BE2C (cell line): ENCODE data around the gene HSD17B12.

Experiments
- DNase-seq: peaks from one replicate; pipeline ENCODE4 v3.0.0-alpha.2; 2020
- H3K27me3 ChIP-seq: fragments of 250-450 bp; sonication (Bioruptor Pico); 2 replicates; pipeline ENCODE4 v1.5.1; 2020; ENCODE audit warnings: mild to moderate bottlenecking
- H3K36me3 ChIP-seq: fragments of 250-450 bp; sonication (Bioruptor Pico); 2 replicates; pipeline ENCODE4 v1.5.1; 2020; ENCODE audit warnings: mild to moderate bottlenecking
- H3K4me1 ChIP-seq: fragments of 250-450 bp; sonication (Bioruptor Pico); 2 replicates; pipeline ENCODE4 v1.5.1; 2020
- H3K4me3 ChIP-seq: 2 replicates; pipeline ENCODE4 v1.5.1; 2011; ENCODE audit warnings: low read depth, low read length
- H3K9me3 ChIP-seq: fragments of 250-450 bp; sonication (Bioruptor Pico); 2 replicates; pipeline ENCODE4 v1.5.1; 2020
- TF ChIP-seq, protein P1 (sequence below): IDR thresholded peaks from 2 replicates; pipeline ENCODE4 v1.5.1; 2012; ENCODE audit warnings: mild to moderate bottlenecking, low read depth, low read length

Gene HSD17B12

DNA sequence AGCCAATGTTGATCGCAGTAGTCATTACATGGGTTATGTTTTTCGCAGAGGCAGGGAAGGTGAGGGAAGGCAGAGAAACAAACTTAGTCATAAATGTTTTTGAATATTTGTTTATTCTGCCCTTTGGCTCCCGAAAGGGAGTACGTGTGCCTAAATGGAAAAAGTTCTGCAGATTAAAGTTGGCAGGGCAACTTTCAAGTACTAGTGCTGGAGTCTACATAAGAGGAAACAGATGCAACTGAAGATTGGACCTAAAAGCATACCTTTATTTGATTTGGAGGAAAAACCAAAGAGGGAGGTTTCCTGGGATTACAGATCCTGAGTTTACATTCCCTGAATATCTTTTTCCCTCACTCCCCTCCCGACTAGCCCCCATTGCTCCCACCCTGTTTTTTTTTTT, 5.7 kb downstream of the HSD17B12 start:
- no peaks in the 10 kb centered on the region for H3K27me3 ChIP-seq
- TF ChIP-seq, protein P1, sequence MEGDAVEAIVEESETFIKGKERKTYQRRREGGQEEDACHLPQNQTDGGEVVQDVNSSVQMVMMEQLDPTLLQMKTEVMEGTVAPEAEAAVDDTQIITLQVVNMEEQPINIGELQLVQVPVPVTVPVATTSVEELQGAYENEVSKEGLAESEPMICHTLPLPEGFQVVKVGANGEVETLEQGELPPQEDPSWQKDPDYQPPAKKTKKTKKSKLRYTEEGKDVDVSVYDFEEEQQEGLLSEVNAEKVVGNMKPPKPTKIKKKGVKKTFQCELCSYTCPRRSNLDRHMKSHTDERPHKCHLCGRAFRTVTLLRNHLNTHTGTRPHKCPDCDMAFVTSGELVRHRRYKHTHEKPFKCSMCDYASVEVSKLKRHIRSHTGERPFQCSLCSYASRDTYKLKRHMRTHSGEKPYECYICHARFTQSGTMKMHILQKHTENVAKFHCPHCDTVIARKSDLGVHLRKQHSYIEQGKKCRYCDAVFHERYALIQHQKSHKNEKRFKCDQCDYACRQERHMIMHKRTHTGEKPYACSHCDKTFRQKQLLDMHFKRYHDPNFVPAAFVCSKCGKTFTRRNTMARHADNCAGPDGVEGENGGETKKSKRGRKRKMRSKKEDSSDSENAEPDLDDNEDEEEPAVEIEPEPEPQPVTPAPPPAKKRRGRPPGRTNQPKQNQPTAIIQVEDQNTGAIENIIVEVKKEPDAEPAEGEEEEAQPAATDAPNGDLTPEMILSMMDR, result no peak
- no peaks in the 10 kb centered on the region for H3K9me3 ChIP-seq
- no peak for DNase-seq
- H3K36me3 ChIP-seq, result peaks cover 7% of the 10 kb centered on the region
- no peaks in the 10 kb centered on the region for H3K4me1 ChIP-seq
- no peak overlapping the region for H3K4me3 ChIP-seq

DNA sequence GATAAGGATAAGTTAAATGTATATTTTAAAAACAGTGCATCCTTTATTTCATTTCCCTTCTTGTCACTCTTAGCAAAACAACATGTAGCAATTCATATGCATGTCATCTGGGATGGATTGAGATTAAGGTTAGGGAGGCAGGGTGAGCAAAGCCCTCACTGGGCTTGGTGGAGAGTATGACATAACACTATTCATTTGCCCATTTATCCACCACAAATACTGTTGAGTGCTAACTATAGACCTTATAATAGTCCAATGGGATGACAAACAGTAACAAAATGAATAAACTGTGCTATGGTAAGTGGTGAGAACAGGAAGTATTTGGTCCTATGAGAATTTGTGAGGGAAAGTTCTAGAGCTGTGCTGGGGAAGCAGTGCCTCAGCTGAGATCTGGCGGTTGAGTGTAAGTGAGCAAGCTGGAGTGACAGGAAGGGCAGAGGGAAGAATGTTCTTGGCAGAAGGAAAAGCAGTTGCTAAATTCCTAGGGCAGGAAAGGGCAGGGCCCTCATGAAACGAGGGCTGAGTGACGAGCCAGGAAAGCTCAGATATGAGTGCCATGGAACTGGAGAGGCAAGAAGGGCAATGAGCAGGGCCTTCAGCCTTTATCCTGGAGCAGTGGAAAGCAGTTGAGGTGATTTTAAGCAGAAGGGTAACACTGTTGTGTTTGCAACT, 6.7 kb downstream of the HSD17B12 start:
- Histone ChIP-seq H3K4me3 (no peak overlapping the region), H3K4me1 (peaks cover 3% of the 10 kb centered on the region; the same call in 1 of the 2 replicates), H3K9me3 (no peaks in the 10 kb centered on the region), H3K36me3 (peaks cover 7% of the 10 kb centered on the region), H3K27me3 (no peaks in the 10 kb centered on the region)
- TF ChIP-seq, protein P1, result no peak
- DNase-seq, result no peak

DNA sequence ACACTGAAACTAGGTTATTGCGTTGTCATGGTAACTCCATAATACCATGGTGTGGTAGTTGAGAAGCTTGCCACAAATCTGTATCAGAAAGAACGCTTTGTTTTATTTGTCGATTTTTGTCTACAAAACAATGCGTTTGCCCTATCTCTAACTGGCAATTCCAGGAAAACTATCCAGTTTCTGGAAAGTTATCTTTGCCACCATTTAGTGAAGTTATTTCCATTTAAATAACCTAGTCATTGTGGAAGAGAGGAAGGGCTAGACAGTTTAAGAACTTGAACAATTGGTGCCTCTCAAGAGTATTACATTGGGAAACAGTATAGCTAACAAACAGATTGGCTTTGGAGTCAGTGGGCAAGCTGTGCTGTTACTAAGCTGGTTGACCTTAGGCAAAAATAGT, 7.9 kb downstream of the HSD17B12 start:
- TF ChIP-seq, protein P1, result no peak
- no peaks in the 10 kb centered on the region for H3K9me3 ChIP-seq
- H3K4me1 ChIP-seq, result peaks cover 3% of the 10 kb centered on the region; the same call in 1 of the 2 replicates
- no peak for DNase-seq
- no peak overlapping the region for H3K4me3 ChIP-seq
- H3K27me3 ChIP-seq, result no peaks in the 10 kb centered on the region
- peaks cover 7% of the 10 kb centered on the region for H3K36me3 ChIP-seq

DNA sequence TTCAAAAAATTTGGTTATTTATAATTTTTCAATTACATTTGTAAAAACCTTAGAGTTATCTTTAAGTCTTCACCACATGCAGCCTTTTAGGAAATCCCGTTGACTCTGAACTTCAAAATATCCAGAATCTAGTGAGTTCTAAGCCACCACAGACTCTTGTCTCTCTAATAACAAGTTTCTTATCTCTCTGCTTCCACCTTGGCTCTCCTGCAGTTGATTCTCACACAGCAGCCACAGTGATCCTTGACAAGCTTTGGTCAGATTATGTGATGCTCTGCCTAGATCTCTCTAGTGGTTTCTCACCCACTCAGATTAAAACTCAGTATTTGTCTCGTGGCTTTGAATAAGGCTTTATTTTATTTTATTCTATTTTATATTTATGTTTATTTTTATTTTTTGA, 8.6 kb downstream of the HSD17B12 start:
- Histone ChIP-seq H3K36me3 (peaks cover 2% of the 10 kb centered on the region), H3K9me3 (no peaks in the 10 kb centered on the region), H3K27me3 (no peaks in the 10 kb centered on the region), H3K4me1 (peaks cover 3% of the 10 kb centered on the region), H3K4me3 (no peak overlapping the region)
- TF ChIP-seq, protein P1, result no peak
- no peak for DNase-seq

DNA sequence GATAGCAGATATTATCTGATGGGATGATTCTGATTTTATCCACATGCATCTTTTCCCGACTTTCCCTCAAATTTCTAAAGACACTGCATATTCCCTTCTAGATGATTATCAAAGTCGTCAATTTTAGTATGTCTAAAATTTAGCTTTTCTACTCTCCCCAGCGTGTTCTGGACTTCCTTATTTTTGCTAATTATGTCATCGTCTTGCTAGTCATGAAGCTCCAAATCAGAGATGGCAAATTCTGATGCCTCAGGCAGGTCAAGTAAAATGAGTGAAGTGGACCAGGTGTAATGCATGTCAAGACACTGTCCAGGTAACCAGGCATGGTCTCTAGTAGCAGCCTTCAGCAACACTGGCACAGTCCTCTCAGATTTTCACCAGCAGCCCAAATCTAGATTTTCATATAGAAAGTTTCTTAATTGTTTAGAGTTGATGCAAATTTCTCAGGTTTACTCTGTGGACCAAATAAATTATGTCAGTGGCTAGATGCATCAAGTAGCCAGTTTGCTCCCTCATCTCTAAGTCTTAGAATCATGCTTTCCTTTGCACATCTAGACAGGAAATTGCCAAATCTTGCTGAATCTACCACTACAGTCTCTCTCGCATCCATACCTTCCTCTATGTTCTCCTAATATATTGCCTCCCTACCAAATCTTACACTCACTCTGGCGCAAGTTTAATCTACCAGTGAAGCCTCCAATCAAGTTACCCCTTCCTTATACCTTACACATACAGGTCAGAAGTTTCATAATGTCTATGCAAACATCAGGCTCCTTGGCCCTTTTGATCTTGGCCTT, 10.6 kb downstream of the HSD17B12 start:
- peaks cover 3% of the 10 kb centered on the region for H3K4me1 ChIP-seq
- H3K27me3 ChIP-seq, result no peaks in the 10 kb centered on the region
- no peak for DNase-seq
- no peaks in the 10 kb centered on the region for H3K9me3 ChIP-seq
- TF ChIP-seq, protein P1, result no peak
- H3K36me3 ChIP-seq, result no peaks in the 10 kb centered on the region; the same call in 1 of the 2 replicates
- H3K4me3 ChIP-seq, result no peak overlapping the region

DNA sequence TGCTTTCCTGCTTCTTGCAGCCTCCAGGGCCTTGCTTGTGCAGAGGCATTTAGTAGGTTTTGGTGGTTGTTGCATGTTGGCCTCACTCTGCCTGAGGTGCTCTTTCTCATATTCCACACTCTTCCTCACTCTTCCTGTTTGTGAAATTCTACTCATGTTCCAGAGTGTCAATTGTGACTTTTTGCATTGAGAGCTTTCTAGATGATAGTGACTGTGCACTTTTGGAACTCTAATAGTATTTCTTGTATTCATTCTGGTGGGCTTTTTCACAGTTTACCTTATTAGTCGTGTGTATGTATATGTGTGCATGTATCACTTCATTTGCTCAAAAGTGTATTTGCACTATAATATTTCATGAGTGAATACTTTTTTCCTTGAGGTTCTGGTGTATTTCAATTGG, 11.3 kb downstream of the HSD17B12 start:
- H3K4me3 ChIP-seq, result no peak overlapping the region
- H3K9me3 ChIP-seq, result no peaks in the 10 kb centered on the region
- H3K27me3 ChIP-seq, result no peaks in the 10 kb centered on the region
- DNase-seq, result no peak
- TF ChIP-seq, protein P1, result no peak
- peaks cover 4% of the 10 kb centered on the region; the same call in 1 of the 2 replicates for H3K36me3 ChIP-seq
- peaks cover 3% of the 10 kb centered on the region for H3K4me1 ChIP-seq
